Measurements from ENCODE around the gene TMEM81.

Gene TMEM81

DNA sequence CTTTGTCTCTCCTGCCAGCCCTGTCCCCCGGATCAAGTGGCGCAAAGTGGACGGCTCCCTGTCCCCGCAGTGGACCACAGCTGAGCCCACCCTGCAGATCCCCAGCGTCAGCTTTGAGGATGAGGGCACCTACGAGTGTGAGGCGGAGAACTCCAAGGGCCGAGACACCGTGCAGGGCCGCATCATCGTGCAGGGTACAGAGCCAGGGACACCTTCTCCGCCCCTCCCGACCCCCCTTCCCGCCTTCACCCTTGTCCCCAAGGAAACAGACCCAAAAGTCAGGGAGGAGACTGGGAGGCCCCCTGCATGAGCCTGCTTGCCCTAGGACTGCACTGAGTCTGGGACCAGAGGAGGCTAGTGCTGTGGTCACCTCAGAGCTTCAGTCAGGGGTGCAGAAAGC, 23.0 kb downstream of the TMEM81 start:
- no peak overlapping the region for H3K4me3 ChIP-seq (ENCODE audit: low read length)
- DNase-seq (ENCODE audit: low read depth), result no peak
- TF ChIP-seq, protein P1, sequence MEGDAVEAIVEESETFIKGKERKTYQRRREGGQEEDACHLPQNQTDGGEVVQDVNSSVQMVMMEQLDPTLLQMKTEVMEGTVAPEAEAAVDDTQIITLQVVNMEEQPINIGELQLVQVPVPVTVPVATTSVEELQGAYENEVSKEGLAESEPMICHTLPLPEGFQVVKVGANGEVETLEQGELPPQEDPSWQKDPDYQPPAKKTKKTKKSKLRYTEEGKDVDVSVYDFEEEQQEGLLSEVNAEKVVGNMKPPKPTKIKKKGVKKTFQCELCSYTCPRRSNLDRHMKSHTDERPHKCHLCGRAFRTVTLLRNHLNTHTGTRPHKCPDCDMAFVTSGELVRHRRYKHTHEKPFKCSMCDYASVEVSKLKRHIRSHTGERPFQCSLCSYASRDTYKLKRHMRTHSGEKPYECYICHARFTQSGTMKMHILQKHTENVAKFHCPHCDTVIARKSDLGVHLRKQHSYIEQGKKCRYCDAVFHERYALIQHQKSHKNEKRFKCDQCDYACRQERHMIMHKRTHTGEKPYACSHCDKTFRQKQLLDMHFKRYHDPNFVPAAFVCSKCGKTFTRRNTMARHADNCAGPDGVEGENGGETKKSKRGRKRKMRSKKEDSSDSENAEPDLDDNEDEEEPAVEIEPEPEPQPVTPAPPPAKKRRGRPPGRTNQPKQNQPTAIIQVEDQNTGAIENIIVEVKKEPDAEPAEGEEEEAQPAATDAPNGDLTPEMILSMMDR (conservative IDR thresholded peaks at IDR 0.05; ENCODE audit: low read depth, low read length), result no peak

DNA sequence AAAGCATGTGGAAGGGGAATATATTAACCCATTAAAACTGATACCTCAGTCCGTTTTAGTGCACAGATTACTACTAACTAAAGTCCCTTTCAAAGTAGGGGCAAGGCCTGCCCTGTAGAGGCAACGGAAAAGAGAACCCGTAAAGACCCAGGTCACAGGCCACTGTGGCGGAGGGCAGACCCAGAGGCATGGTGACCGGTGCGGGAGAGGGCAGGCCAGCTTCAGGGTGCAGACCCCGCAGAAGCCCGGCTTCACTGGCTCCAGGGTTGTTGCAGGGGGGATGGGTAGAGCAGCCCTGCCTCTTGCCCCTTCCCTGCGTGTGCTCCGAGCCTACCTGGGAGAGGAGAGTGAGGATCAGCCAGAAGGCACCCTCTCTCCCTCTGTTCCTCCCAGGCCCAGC, 23.5 kb downstream of the TMEM81 start:
- H3K4me3 ChIP-seq (ENCODE audit: low read length), result no peak overlapping the region
- TF ChIP-seq, protein P1 (conservative IDR thresholded peaks at IDR 0.05; ENCODE audit: low read depth, low read length), result no peak
- no peak for DNase-seq (ENCODE audit: low read depth)

DNA sequence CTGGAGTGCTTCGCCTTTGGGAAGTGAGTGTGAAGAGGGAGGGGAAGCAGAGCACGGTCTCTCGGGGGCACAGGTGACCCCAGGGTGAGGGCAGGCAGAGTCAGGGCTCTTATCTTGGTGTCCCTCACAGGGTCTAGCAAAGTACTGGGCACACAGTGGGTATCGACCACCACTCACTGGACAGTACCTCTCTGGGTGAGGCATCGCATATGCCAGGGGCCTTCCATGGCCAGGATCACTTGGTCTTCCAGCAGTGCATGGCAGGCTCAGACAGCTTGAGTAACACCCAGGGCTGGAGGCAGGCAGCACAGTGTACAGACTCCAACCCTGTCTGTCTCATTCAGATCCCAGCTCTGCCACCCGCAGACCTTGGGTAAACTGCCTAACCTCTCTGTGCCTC, 24.6 kb downstream of the TMEM81 start:
- no peak overlapping the region for H3K4me3 ChIP-seq (ENCODE audit: low read length)
- TF ChIP-seq, protein P1 (conservative IDR thresholded peaks at IDR 0.05; ENCODE audit: low read depth, low read length), result no peak
- DNase-seq (ENCODE audit: low read depth), result no peak

DNA sequence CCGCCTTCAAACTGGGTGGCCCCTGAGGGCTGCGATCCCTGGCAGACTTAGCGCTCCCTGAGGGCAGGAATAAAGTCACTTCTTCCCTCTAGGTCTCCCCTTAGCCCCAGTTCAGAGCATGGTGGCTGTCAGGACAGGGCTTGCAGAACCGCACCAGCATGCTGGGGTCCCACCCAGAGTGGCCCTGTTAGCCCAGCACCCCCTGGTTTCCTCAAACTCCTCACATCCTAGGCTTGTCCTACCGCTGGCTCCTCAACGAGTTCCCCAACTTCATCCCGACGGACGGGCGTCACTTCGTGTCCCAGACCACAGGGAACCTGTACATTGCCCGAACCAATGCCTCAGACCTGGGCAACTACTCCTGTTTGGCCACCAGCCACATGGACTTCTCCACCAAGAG, 25.4 kb downstream of the TMEM81 start:
- TF ChIP-seq, protein P1 (conservative IDR thresholded peaks at IDR 0.05; ENCODE audit: low read depth, low read length), result no peak
- no peak for DNase-seq (ENCODE audit: low read depth)
- H3K4me3 ChIP-seq (ENCODE audit: low read length), result no peak overlapping the region

DNA sequence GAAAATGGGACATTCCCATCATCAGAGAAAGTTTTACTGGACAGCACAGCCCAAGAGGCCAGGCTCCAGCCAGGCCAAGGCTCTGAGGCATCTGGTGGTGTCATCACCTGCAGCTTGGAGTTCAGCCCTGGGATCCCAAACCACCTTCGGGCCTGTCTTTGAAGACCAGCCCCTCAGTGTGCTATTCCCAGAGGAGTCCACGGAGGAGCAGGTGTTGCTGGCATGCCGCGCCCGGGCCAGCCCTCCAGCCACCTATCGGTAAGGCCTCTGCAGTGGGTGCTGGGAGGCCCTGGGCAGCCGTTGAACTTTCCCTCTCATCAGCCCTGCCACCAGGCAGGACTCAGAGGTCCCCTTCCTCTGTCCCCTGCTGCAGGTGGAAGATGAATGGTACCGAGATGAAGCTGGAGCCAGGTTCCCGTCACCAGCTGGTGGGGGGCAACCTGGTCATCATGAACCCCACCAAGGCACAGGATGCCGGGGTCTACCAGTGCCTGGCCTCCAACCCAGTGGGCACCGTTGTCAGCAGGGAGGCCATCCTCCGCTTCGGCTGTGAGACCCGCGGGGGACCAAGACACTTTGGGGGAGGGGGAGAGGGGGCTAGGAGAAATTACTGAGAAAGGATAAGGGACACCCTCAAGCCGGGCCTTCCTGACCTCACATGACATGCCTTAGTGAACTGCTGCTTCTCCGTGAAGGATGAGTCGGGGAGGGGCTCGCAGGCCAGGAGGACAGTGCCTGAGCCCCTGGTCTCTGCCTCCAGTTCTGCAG, 26.3 kb downstream of the TMEM81 start:
- no peak for DNase-seq (ENCODE audit: low read depth)
- H3K4me3 ChIP-seq (ENCODE audit: low read length), result no peak overlapping the region
- TF ChIP-seq, protein P1 (conservative IDR thresholded peaks at IDR 0.05; ENCODE audit: low read depth, low read length), result no peak

DNA sequence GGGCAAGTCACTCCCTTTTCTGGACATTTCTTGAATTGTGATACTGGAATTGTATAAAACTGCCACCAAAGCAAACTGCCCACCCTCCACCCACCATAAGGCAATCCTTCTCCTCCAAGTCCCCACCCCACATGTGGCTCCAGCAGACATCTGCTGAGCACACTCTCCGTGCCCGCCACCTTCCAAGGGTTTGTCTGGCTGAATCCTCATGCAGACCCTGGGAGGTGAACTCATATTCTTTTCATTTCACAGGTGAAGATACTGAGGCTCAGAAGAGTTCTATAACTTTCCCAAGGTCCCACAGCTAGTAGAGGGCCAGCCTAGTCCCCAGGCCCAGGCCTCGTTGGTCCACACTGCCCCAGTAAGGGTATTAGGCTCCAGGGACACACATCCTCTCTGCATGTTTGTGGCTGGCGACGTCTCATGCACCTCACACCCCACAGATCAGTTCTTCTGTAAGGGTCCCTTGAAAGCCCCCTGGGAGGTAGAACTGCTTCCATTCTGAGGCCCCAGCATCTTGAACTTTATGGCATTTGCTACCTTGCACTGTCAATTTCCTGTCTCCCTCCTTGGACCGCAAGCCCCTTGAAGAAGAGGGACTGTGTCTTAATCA, 27.2 kb downstream of the TMEM81 start:
- TF ChIP-seq, protein P1 (conservative IDR thresholded peaks at IDR 0.05; ENCODE audit: low read depth, low read length), result no peak
- no peak overlapping the region for H3K4me3 ChIP-seq (ENCODE audit: low read length)
- no peak for DNase-seq (ENCODE audit: low read depth)

DNA sequence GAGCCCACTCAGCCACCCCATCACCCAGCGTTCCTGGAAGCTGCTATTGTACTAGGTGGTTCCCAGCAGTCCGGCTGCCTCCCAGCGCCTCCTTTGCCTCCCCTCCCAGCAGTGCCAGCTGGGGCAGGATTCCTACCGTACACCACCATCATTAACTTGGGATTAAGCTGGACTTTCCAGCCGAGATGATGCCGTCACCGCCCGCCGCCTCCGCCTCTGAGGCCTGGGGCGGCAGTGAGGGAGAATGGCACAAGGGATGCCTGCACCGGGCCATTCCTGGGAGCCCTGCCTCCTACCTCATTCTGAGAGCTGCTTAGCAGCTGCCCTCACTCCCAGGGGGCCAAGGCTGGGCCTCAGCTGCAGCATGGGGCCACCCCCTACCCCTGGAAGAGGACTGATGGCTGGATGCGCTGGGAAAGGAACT, 28.1 kb downstream of the TMEM81 start:
- TF ChIP-seq, protein P1 (conservative IDR thresholded peaks at IDR 0.05; ENCODE audit: low read depth, low read length), result no peak
- peak; percentile 80 for DNase-seq (ENCODE audit: low read depth)
- H3K4me3 ChIP-seq (ENCODE audit: low read length), result no peak overlapping the region
